HG03095 (cell line): ENCODE data around the gene NQO2.
A peak's percentile ranks its signal among the peaks of the same experiment; 100 is the strongest.

Experiments
- ATAC-seq: cut with Tn5 transposase; IDR thresholded peaks from one replicate; pipeline ENCODE4 v1.9.1; 2021; ENCODE audit warnings: moderate library complexity; ENCODE audit not compliant: unreplicated experiment

The NQO2 gene, protein sequence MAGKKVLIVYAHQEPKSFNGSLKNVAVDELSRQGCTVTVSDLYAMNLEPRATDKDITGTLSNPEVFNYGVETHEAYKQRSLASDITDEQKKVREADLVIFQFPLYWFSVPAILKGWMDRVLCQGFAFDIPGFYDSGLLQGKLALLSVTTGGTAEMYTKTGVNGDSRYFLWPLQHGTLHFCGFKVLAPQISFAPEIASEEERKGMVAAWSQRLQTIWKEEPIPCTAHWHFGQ

DNA sequence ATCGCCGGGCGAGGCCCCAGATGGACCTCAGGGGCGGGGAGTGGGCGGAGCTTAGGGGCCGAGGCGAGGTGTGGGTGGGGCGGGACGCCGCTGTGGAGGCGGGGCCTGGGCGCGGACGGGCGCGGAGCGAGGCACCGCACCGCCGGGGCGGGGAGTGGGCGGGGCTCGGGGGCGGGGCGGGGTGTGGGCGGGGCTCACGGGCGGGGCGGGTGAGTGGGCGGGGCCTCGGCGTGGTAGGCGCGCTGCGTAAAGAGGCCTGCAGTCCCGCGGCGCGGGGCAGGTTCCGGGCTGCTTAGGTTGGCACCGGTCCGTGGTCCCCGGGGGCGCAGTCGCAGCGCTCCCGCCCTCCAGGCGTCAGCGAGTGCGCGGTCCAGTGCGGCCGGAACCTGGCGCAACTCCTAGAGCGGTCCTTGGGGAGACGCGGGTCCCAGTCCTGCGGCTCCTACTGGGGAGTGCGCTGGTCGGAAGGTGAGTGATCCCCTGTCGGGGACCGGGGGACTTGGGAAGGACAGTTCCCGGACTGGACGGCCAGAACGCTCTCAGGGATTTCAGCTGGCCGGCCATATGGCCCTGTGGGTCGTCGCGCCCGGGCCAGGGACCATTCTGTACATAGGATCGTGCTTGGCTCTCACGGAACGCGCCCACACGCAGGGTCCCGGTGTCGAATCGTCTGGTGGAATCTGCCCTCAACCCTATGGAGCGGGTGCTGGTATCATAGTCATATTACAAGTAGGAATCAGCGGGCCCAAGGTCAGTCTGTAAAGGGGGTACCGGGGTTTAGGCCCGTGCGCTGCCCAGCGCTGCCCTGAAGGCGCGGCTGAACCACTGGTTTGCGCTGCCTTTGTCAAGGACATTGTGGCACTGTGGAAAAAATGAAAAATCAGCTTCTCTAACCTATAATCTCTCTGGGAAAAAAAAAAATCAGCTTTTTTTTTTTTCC is at the start of gene NQO2:
NQO2 (plus strand) TSS at position 277 of the 940 bp plus-strand sequence. CDS start 6,659 bp downstream, outside the sequence.
- peak; percentile 71 for ATAC-seq

DNA sequence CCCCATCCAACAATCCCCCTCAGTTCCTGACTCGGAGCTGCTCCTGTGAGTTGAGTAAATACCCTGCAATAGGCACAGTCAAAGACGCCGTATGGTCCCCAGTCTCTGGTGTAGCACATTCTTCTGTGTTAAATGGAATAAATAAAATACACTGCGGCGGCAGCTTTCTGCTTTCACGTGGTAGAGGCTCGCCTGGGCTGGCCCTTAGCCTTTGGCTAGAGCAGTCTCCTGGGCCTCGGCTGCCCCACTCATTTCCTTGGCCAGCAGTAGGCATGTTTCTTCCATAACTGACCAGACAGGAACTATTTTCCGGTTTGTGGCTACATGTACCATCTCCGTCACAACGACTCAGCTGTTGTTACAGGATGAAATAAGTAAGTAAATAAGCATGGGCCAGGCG is 49.0 kb upstream of the NQO2 start:
- ATAC-seq: no peak

DNA sequence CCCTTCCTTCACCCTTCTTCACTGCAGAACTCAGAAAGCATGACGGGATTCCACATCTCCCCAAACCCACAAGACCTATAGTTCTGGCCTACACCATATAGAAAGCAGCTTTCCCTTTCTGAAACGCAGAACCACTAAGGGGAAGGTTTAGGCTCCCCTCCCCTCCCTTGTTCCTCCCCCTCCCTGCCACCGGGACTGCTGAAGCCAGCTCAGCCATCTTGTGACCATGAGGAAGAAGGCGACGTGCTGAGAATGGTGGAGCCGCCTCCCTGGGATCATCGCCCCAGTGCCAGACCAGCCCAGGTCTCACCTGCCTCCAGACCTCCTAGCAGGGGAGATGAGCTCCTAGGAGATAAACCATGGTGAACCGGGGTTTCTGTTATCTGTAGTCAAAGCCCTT is 48.0 kb upstream of the NQO2 start:
- no peak for ATAC-seq

DNA sequence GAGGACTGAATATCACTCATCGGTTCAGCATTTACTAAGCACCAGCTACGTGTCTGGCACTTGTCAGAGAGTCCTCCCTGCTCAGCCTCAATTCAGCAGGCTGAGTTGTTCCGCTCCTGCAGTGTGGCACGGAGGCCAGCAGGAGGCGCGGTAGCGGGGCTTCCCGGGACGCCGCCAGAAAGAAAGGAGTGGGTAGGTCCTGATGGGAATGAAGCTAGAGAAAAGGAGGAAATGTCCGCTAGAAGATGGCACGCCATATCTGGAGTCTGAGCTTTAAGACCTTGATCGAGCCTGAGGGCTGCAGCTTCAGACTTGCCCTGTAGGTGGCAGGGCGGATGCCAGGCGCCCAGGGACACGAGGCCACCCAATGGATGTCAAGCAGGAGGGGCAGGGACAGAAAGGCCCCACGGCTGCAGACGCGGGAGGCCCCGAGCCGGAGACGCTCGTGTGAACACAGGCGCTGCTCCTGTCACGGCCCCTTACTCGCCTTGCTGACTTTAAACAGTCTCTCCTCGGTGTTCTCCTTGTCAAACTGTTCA is 47.1 kb upstream of the NQO2 start:
- ATAC-seq: peak; percentile 74

DNA sequence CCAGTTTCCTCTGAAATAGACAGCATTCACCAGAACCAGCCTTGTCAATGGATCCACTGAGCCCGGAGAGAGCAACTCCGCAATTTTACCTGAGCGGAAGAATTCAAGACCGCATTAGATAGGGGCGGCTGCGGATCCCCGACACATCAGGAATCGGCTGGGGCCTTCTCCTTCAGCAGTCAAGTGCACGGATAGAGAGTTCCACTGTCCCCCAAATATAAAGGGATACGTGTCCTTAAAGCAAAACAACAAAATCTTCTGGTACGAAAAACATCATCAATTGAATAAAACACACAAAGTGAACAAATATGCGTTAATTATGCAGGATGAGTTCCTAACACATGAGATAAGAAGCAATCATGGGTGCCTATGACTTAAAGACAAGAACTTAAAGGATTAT is 46.6 kb upstream of the NQO2 start:
- no peak for ATAC-seq

DNA sequence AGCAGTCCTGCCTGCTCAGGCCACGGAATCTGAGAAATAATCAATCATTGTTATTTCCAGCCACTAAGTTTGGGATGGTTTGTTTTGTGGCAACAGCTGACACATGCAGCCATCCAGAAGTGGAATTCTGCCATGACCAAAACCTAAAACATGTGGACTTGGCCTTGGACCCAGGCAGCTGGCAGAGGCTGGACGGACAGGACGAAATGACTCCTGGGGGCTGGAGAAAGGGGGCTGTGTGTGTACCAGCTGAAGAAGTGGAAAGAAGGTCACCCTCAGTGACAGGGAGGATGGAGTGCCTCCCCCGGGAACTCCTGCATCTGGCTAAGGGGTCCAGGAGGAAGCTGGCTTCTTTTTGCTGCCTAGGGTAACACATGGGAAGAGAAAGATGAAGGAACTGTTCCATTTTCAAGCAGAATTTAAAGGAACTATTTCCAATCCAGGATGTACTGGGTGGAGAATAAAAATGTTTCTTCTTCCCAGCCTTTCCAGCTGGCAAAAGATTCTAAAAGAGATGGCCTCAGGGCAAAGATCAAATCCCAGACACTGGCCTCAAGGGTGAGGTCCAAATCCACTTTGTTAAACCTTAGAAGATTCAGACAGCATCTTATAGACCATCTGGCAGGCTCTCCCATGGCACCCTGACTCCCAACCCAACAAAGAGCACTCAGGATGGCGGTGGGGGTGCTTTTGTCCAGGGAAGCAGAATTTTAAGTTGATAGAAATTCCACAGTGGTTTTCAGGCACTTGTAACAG is 42.6 kb upstream of the NQO2 start:
- ATAC-seq: no peak

DNA sequence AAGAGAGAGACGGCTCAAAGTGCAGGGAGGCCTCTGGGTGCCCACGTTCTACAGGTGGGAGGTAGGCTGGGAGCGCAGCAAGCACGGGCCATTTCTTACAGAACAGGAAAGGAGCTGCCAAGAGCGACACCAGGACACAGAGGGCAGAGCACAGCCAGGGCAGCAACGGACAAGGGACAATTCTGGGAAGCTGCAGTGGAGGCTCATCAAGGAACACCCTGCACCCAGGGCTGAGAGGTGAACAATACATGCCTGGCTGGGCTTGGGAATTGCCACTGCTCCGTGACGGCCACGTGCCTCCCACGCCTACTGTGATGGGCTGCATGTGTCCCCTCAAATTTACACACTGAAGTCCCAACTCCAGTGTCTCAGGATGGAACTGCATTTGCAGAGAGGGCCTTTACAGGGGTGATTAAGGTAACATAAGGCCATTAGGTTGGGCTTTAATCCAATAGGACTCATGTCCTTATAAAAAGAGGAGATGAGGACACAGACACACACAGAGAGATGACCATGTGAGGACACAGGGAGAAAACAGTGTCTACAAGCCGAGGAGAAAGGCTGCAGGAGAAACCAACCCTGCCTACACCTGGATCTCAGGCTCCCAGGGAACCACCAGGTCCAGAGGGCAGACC is 41.9 kb upstream of the NQO2 start:
- ATAC-seq: no peak

DNA sequence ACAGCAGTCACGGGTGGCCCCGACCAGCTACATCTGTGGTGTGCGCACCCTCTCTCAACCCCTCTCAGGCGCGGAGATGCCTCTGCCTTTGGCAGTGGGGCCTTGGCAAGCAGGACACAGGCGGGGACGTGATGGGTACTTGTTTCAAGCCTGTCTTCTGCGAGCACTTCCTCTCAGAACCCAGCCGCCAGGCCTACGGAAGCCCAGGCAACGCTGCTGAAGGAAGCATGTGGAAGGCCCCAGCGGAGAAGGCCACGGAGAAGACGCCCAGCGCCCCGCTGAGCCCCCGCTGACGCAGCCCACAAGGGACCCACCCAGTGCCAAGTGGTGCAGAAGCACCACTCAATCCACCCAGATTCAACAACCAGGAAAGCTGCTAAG is 41.4 kb upstream of the NQO2 start:
- ATAC-seq: no peak

DNA sequence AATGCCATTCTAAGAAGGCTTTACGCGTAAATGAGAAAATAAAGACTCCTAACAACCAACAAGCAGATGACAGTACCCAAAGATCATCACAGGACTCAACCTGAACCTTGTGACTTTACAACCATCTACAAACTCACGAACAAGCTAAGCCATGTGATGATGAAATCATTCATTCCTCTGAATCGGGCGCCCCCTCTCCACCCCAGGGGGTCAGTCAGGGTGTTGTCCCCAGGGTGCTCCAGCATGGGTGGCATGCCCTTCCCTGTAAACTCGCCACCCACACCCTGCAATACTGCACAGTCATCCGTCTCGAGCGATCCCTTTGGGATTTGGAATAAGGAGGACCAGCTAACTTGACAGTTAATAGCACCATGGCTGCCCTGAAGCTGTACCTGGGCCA is 40.9 kb upstream of the NQO2 start:
- ATAC-seq: no peak

DNA sequence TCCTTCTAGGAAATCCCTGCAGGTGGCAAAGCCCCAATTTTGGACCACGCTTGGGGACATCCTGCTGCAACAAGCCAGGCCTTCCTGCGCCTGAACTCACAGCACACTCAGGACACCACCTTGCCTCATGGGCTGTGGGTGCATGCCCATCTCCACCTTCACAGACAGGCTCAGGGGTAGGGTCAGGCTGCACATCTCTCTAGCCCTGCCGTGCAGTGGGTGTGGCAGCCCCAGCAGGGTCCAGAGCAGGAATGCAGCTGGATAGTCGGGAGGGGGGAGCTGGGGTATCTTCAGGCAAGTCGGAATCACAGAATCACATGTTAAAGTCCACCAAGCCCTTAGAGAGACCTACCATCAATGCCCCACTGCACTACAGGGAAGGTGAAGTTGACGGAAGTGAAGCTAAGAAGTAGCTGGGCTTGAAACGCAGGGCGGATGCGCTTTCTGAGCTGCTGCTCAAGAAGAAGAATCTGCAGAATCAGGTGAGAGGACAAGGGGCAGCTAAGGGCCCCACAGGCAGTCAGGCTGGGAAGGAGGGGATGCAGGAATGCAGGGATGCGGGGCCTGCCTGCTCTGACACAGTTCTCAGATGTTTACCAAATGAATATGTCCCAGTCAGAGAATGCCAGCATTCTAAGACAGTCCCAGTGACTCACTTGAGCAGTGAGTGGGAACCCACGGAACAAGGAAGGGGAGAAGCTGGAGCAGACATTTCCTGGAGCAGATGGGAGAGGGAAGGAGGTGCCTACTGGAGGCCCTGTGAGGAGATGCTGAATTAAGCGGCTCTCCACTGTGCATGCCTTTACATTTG is 39.6 kb upstream of the NQO2 start:
- ATAC-seq: no peak

DNA sequence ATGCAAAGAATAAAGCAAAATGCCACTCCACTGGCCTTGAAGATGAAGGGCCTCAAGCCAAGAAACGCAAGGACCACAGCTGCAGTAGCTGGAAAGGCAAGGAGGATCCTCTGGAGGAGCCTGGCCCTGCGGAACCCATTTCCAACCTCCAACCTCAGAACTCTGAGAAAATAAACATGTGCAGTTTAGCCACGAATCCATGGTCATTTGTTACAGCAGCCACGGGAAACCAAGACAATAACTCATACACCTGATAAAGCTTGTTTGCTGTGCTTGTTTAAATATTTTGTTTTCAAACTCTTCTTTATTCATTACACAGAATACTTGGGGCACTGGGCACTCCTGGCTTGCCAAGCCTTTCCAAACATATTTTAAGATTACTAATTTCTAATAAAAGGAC is 38.8 kb upstream of the NQO2 start:
- no peak for ATAC-seq

DNA sequence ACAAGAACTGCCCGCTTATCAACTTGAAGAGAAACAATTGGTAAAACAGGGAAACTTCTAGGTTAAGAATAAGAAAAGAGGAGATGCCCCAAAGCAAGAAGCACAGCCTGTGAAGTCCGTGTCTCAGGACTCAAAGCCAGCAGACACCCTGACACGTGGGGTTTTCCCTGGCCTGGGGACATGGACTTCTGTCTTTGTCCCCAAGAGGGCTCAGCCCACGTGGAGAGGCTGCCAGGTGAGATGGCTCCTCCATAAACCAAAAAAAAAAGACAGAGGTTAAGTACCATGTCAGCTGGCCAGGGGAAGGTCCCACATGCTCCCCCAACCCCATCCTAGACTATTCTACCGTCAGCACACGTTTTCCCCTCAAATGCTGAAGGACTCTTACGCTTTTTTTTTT is 38.2 kb upstream of the NQO2 start:
- no peak for ATAC-seq

DNA sequence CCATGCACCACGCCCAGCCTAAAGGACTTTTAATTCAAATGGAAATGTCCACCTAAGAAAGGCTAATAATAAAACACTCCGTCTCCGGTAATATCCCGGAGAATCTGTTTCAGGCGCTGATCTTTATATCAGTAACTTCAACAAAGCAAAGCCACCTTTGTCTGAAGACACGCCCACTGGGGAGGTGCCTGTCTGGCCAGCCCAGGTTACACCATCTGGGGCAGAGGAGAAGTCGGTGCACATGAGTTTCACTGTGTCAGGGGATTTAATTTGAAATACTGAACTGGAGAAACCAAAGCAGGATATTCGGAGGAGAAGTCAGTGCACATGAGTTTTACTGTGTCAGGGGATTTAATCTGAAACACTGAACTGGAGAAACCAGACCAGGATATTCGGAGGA is 37.7 kb upstream of the NQO2 start:
- ATAC-seq: no peak

DNA sequence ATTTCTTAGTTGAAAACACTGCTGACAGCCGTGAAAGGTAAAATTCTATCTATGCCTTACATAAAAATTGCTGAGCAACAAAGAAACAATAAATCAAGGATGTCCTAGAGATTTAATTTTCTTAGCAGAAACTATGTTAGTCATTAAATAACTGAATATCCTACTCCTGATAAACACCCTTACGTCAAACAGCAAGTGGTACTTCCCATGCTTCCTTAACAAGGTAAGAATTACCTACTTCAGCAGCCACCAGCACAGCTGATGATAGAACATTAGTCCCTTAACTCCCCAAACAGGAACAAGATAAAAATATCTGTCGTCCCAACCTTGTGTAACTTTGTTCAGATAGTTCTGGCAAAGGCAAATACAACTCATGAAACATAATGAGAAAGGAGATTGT is 37.1 kb upstream of the NQO2 start:
- ATAC-seq: no peak

DNA sequence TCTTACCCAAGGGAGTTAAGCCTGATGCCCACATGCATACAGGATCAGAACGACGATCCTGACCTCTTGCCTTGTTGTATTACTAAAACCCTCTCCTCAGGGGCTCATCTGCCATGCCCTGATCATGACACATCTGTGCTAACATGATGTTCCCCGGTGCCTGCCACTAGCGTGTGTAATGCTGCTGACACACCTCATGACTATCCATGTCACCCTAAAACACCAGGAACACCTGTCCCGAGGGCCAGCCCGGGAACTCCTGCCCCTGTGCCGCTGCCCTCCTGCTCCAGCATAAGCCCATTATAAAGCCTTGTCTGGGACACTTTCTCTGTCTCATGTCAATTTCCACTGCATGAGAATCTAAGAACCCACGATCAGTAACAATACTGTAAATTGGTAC is 35.9 kb upstream of the NQO2 start:
- ATAC-seq: no peak

DNA sequence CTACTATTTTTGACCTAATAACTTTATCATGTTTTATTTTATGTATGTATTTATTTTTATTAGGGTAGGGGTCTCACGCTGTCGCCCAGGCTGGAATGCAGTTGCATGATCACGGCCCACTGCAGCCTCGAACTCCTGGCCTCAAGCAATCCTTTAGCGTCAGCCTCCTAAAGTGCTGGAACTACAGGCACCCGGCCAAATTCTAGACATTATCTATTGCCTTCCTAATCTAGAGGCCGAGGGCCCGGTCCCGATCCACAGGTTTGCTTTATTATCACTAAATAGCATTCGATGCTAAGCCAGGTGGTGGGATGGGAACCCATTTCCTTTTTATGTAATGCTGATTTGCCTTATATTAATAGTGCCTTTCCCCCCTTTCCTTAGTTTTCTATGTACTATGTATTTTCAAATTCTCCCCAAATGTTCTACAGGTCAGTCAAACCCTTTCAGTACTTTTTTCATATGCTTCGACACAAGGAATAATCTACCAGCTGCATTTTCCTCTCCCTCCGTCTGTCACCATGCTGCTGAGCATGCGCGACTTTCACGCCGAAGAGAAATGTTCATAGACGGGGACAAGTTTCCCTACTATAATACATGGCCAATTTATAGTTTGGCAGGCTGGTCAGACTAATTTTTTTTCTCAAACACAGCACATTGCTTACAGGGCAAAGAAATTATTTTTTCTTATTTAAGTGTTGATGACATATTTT is 34.7 kb upstream of the NQO2 start:
- ATAC-seq: no peak

DNA sequence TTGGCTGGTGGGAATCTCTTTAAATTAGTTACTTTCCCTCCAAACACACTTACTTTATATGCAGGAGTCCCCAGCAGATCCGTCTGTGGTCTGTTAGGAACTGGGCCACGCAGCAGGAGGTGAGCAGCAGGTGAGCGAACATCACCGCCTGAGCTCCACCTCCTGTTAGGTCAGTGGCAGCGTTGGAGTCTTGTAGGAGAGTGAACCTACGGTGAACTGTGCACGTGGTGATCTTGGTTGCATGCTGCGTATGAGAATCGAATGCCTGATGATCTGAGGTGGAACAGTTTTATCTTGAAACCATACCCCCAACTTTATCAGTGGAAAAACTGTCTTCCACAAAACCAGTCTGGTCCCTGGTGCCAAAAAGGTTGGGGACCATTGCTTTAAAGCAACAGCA is 33.3 kb upstream of the NQO2 start:
- ATAC-seq: no peak

DNA sequence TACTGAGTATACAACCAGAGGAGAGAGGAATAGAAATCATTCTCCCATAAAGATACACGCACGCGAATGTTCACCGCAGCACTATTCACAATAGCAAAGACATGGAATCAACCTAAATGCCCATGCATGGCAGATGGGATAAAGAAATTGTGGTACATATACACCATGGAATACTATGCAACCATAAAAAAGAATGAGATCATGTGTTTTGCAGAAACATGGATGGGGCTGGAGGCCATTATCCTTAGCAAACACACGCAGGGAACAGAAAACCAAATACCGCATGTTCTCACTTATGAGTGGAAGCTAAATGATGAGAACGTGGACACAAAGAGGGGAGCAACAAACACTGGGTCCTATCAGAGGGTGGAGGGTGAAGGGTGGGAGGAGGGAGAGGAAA is 31.8 kb upstream of the NQO2 start:
- no peak for ATAC-seq

DNA sequence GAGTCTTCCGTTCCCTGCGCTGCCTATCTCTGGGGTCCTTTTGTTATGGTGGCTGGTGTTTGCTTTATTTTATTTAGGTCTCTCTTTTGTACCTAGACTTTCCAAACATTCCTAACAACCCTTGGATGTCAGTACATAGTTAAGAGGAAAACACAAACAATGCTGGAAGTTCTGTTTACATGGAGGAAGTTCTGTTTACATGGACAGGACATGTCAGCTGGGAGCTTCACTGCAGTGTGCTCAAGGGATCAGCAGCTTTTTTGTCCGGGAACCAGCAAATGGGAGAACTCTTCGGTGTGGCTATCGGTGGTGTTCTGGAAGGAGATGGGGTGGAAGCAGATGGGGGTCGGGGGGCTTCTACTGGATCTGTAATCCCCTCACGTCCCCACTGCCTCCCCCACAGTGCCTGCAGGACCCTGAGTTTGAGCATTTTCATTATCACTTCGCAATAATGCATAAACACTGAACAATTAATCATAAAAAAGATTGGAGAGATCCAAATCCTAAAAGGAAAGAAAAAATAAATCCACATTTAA is 31.0 kb upstream of the NQO2 start:
- ATAC-seq: no peak
